ENCODE results near the gene EVI5. TPM values are rescaled to one million over a fixed set of nuclear protein-coding genes. Genes with fewer than 3 reads are reported as not detected.

EVI5 gene
- total and polyA plus RNA-seq, 10 of the 15 experiments (the other 5 are each of a cell fraction or from before 2014, with no cell fraction given): 0.27 to 6.8 (median 1.7) TPM

- TF ChIP-seq BCLAF1 (IDR thresholded peaks at IDR 0.05) (no peak), SKIL (IDR thresholded peaks at IDR 0.05; ENCODE audit: low read depth, poor library complexity, severe bottlenecking) (peak; percentile 97), TBL1XR1 (IDR thresholded peaks at IDR 0.05; ENCODE audit: low read depth, low read length) (no peak), ATF7 (IDR thresholded peaks at IDR 0.05; ENCODE audit: low read depth) (peak; percentile 86), RCOR1 (conservative IDR thresholded peaks at IDR 0.05; ENCODE audit: low read depth, low read length) (no peak), ZBED1 (IDR thresholded peaks at IDR 0.05; ENCODE audit: borderline replicate concordance) (no peak), EZH2 (IDR thresholded peaks at IDR 0.05; ENCODE audit: borderline replicate concordance, control insufficient read depth, low read depth, low read length) (no peak), REST (IDR thresholded peaks at IDR 0.05; ENCODE audit: low read depth, low read length) (no peak), IRF5 (IDR thresholded peaks at IDR 0.05; ENCODE audit: borderline replicate concordance) (no peak), E4F1 (IDR thresholded peaks at IDR 0.05; ENCODE audit: borderline replicate concordance, partially characterized antibody) (no peak), ZNF217 (IDR thresholded peaks at IDR 0.05) (peak; percentile 63; the same call in 1 of the 2 replicates)
Observed at GRCh38 chr1:92536980-92537884, 247.7 kb downstream of the EVI5 start (continued).
